Measurements from ENCODE around the gene MFSD8.
"Not testable (repeated sequence)": the region's sequence is repeated elsewhere in the genome, so short reads cannot be mapped to it uniquely, and the experiment has no call there.

MFSD8 gene

DNA sequence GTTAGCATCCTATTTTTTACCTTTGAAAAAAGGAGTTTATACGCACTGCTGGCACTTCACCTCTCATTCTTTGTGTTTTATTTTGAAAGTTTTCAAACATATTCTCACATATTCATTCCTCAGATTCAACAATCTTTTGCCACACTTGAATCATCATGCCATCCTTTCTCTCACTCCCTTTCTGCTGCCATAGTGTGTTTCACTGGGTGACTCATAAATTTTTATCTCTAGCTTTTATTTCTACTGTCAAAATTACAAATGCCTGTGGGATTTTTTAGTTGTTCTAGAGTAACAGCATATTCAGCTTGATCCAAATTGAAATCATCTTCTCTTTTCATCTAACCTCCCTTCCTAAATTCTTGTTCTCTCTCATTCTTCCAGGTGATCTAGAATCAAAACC is 28.0 kb downstream of the MFSD8 start:
- TF ChIP-seq, protein P1, sequence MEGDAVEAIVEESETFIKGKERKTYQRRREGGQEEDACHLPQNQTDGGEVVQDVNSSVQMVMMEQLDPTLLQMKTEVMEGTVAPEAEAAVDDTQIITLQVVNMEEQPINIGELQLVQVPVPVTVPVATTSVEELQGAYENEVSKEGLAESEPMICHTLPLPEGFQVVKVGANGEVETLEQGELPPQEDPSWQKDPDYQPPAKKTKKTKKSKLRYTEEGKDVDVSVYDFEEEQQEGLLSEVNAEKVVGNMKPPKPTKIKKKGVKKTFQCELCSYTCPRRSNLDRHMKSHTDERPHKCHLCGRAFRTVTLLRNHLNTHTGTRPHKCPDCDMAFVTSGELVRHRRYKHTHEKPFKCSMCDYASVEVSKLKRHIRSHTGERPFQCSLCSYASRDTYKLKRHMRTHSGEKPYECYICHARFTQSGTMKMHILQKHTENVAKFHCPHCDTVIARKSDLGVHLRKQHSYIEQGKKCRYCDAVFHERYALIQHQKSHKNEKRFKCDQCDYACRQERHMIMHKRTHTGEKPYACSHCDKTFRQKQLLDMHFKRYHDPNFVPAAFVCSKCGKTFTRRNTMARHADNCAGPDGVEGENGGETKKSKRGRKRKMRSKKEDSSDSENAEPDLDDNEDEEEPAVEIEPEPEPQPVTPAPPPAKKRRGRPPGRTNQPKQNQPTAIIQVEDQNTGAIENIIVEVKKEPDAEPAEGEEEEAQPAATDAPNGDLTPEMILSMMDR (IDR thresholded peaks at IDR 0.05; ENCODE audit: low read depth, low read length, missing control alignments), result no peak
- no peak overlapping the region for H3K4me3 ChIP-seq (replicated peaks; ENCODE audit: low read depth, low read length)
- DNase-seq (ENCODE audit: extremely low read depth, low read depth), result no peak

DNA sequence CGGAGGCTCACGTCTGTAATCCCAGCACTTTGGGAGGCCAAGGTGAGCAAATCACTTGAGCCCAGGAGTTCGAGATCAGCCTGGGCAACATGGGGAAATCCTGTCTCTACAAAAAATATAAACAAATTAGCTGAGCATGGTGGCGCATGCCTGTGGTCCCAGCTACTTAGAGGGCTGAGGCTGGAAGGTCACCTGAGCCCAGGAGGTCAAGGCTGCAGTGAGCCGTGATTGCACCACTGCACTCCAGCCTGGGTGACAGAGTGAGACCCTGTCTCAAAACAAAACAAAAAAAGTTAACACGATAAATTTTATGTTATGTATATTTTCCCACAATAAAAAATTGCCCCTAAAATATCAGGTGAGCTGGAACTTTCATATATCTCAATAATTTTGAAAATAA is 33.1 kb downstream of the MFSD8 start:
- not testable (repeated sequence) for DNase-seq (ENCODE audit: extremely low read depth, low read depth); H3K4me3 ChIP-seq (replicated peaks; ENCODE audit: low read depth, low read length)

DNA sequence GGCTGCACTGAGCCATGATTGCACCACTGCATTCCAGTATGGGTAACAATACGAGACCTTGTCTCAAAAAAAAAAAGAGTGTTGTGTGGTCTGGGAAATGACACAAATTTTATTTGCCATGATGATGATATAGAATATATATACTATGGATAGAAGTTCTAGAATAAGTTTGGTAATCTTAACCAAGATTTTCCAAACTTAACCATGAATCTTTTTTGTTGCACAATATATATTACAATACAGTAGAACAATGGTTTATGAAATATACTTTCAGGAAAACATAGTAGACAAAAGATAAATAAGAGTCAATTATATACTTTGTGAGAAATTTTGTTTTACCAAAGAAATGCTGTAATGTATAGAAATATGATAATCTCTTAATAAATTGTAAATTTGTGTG is 34.8 kb downstream of the MFSD8 start:
- TF ChIP-seq, protein P1 (IDR thresholded peaks at IDR 0.05; ENCODE audit: low read depth, low read length, missing control alignments), result no peak
- no peak for DNase-seq (ENCODE audit: extremely low read depth, low read depth)
- H3K4me3 ChIP-seq (replicated peaks; ENCODE audit: low read depth, low read length), result no peak overlapping the region

DNA sequence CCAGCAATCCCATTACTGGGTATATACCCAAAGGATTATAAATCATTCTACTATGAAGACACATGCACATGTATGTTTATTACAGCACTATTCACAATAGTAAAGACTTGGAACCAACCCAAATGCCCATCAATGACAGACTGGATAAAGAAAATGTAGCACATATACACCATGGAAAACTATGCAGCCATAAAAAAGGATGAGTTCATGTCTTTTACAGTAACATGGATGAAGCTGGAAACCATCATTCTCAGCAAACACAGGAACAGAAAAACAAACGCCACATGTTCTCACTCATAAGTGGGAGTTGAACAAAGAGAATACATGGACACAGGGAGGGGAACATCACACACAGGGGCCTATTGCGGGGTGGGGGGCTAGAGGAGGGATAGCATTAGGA is 39.3 kb downstream of the MFSD8 start:
- not testable (repeated sequence) for DNase-seq (ENCODE audit: extremely low read depth, low read depth); H3K4me3 ChIP-seq (replicated peaks; ENCODE audit: low read depth, low read length)

DNA sequence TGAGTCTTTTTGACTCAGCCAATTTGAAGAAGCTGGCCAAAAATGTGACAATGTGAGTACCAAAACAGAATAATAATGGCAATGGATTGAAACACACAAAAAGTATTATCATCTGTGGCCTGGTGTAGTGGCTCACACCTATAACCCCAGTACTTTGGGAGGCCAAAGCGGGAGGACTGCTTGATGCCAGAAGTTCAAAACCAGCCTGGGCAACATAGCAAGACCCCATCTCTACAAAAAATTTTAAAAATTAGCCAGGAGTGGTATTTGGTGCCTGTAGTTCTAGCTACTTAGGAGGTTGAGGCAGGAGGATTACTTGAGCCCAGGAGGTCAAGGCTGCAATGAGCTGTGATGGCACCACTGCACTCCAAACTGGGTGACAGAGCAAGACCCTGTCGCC is 42.7 kb downstream of the MFSD8 start:
- TF ChIP-seq, protein P1 (IDR thresholded peaks at IDR 0.05; ENCODE audit: low read depth, low read length, missing control alignments), result no peak
- no peak for DNase-seq (ENCODE audit: extremely low read depth, low read depth)
- no peak overlapping the region for H3K4me3 ChIP-seq (replicated peaks; ENCODE audit: low read depth, low read length)

DNA sequence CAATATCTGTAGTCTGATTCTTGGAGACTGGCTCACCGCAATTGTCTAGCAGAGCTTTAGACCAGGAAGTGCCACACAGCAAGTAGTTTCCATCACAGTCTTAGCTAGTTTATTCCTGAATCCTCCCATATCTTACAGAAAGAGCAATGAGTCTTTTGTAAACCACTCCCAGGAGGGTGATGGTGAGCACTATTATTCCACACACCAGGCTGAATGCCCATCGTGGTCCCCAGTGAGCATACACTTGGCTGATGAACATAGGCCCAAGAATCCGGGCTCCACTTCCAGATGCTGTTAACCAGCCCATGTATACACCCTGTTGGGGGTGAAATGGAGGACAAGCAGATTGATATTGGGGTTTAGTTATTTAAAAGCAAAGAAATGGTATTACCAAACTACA is 44.5 kb downstream of the MFSD8 start:
- TF ChIP-seq, protein P1 (IDR thresholded peaks at IDR 0.05; ENCODE audit: low read depth, low read length, missing control alignments), result no peak
- H3K4me3 ChIP-seq (replicated peaks; ENCODE audit: low read depth, low read length), result no peak overlapping the region
- no peak for DNase-seq (ENCODE audit: extremely low read depth, low read depth)

DNA sequence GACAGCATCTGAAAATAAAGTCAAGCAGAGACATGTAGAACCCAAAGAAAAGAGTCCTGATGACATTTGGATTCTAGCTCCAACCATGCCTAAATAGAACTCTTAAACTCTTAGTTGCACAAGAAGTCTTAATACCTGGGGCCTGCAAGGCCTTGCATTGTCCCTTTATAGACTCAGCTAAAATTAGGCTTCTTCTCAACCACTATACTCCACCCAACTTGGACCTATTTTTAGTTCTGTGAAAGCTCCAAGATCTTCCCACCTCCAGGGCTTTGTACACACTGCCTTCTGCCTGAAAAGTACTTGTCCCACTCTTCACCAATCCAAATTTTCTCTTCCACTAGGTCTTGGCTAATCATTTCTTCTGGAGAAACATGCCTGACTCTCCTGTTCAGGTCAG is 47.8 kb downstream of the MFSD8 start:
- no peak for DNase-seq (ENCODE audit: extremely low read depth, low read depth)
- H3K4me3 ChIP-seq (replicated peaks; ENCODE audit: low read depth, low read length), result no peak overlapping the region
- TF ChIP-seq, protein P1 (IDR thresholded peaks at IDR 0.05; ENCODE audit: low read depth, low read length, missing control alignments), result no peak

DNA sequence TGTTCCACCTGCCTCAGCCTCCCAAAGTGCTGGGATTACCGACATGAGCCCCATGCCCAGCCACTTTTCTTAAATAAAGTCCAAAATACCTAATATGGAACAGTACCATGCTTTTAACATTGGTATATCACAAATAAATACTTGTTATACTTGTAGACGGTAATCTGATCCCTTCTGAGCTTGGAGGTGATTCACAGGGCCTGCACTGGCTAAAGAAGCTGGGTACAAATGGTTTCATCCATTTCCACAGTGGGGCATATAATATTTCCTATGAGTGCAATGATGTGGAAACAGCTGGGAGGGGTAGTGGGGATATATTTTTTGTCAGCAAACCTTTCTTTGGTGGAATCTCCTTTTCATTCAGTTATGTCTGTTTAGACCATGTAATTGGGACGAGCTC is 48.5 kb downstream of the MFSD8 start:
- DNase-seq (ENCODE audit: extremely low read depth, low read depth), result no peak
- no peak overlapping the region for H3K4me3 ChIP-seq (replicated peaks; ENCODE audit: low read depth, low read length)
- TF ChIP-seq, protein P1 (IDR thresholded peaks at IDR 0.05; ENCODE audit: low read depth, low read length, missing control alignments), result no peak

Measured in HFF-Myc (cell line).